Hepatocyte (in vitro differentiated cells): ENCODE data around the gene PALLD.

Experiments used
- EZH2 ChIP-seq: fragments of 200-600 bp; sonication (generic); IDR thresholded peaks from 2 replicates; pipeline ENCODE4 v1.6.1; 2016; ENCODE audit warnings: antibody characterized with exemption, mild to moderate bottlenecking, borderline replicate concordance
- EZH2phosphoT487 ChIP-seq: fragments of 200-600 bp; sonication (generic); IDR thresholded peaks from one replicate; pipeline ENCODE4 v1.6.1; 2018; ENCODE audit warnings: antibody characterized with exemption, mild to moderate bottlenecking, low read depth, moderate library complexity; ENCODE audit not compliant: unreplicated experiment, severe bottlenecking
- TF ChIP-seq, protein P1 (sequence below): fragments of 200-600 bp; sonication (generic); IDR thresholded peaks from 2 replicates; pipeline ENCODE4 v1.5.1; 2016; ENCODE audit warnings: antibody characterized with exemption, mild to moderate bottlenecking; ENCODE audit not compliant: poor library complexity

DNA sequence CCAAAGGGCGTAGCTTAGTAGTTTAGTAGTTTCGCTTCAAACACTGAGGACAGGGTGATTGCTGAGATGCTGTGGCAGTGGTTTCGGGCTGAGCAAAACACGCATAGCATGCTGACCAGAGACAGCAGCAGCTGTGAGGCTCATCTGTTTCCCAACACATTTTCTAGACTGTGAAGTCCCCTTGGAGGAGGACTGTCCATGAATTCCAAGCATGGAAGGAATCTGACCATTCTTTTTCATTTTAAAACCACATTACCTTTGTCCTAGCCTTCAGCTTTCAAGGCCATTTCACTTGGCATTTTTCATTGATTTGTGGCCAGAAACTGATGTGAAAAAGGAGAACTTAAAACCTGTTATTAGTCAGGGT is 240.9 kb downstream of the PALLD start:
- TF ChIP-seq, protein P1, sequence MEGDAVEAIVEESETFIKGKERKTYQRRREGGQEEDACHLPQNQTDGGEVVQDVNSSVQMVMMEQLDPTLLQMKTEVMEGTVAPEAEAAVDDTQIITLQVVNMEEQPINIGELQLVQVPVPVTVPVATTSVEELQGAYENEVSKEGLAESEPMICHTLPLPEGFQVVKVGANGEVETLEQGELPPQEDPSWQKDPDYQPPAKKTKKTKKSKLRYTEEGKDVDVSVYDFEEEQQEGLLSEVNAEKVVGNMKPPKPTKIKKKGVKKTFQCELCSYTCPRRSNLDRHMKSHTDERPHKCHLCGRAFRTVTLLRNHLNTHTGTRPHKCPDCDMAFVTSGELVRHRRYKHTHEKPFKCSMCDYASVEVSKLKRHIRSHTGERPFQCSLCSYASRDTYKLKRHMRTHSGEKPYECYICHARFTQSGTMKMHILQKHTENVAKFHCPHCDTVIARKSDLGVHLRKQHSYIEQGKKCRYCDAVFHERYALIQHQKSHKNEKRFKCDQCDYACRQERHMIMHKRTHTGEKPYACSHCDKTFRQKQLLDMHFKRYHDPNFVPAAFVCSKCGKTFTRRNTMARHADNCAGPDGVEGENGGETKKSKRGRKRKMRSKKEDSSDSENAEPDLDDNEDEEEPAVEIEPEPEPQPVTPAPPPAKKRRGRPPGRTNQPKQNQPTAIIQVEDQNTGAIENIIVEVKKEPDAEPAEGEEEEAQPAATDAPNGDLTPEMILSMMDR = no peak
- no peak for TF ChIP-seq EZH2
- no peak for TF ChIP-seq EZH2phosphoT487
